ENCODE results near the gene NPTX2.

- no peak for TF ChIP-seq POLR2A (IDR thresholded peaks at IDR 0.05)
- TF ChIP-seq, protein P1, sequence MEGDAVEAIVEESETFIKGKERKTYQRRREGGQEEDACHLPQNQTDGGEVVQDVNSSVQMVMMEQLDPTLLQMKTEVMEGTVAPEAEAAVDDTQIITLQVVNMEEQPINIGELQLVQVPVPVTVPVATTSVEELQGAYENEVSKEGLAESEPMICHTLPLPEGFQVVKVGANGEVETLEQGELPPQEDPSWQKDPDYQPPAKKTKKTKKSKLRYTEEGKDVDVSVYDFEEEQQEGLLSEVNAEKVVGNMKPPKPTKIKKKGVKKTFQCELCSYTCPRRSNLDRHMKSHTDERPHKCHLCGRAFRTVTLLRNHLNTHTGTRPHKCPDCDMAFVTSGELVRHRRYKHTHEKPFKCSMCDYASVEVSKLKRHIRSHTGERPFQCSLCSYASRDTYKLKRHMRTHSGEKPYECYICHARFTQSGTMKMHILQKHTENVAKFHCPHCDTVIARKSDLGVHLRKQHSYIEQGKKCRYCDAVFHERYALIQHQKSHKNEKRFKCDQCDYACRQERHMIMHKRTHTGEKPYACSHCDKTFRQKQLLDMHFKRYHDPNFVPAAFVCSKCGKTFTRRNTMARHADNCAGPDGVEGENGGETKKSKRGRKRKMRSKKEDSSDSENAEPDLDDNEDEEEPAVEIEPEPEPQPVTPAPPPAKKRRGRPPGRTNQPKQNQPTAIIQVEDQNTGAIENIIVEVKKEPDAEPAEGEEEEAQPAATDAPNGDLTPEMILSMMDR (IDR thresholded peaks at IDR 0.05) = no peak
These were observed 52.4 kb downstream of the NPTX2 start for GRCh38 chr7:98669329-98670000.
